Activated CD8-positive, alpha-beta memory T cell treated with anti-CD3 and anti-CD28 coated beads, Interleukin-2, amount 10 ng/mL, durations not matched to agents 7 days and 5 days (primary cell): ENCODE results near the gene KRTAP4-8. TPM values are rescaled to one million over a fixed set of nuclear protein-coding genes. Genes with fewer than 3 reads are reported as not detected.
"Not testable (repeated sequence)": the region's sequence is repeated elsewhere in the genome, so short reads cannot be mapped to it uniquely, and the experiment has no call there.

Source experiments
- ATAC-seq: fragments of 150-1000 bp; cut with Tn5 transposase; one replicate; pipeline ENCODE4 v1.10.0; 2021; ENCODE audit warnings: moderate library complexity
- CTCF ChIA-PET: fragments of 350-600 bp; sonication (Branson Sonifier 250); formaldehyde crosslinking; loops from one replicate; lab custom pipeline; 2021; ENCODE audit warnings: antibody characterized with exemption; lab: Charles Lee
- DNase-seq: peaks from one replicate; pipeline ENCODE4 v3.0.0-alpha.2; 2020
- H3K27ac Mint-ChIP-seq: one replicate; pipeline ENCODE4 v1.8.0; 2021; ENCODE audit warnings: mild to moderate bottlenecking, mixed read lengths
- H3K27me3 Mint-ChIP-seq: one replicate; pipeline ENCODE4 v1.8.0; 2021; ENCODE audit warnings: mixed read lengths
- H3K36me3 Mint-ChIP-seq: one replicate; pipeline ENCODE4 v1.8.0; 2021; ENCODE audit warnings: mild to moderate bottlenecking, mixed read lengths
- H3K4me1 Mint-ChIP-seq: one replicate; pipeline ENCODE4 v1.8.0; 2021; ENCODE audit warnings: mixed read lengths
- H3K4me3 Mint-ChIP-seq: one replicate; pipeline ENCODE4 v1.8.0; 2021; ENCODE audit warnings: mild to moderate bottlenecking, moderate library complexity, mixed read lengths
- H3K9me3 Mint-ChIP-seq: one replicate; pipeline ENCODE4 v1.8.0; 2022; ENCODE audit warnings: low read depth, mixed read lengths
- total RNA-seq, 2 experiments: library from RNA; stranded (reverse); gene quantifications; one replicate each; pipeline ENCODE4 v1.2.3, GENCODE V29; 2021

KRTAP4-8 gene
- not detected for total RNA-seq

DNA sequence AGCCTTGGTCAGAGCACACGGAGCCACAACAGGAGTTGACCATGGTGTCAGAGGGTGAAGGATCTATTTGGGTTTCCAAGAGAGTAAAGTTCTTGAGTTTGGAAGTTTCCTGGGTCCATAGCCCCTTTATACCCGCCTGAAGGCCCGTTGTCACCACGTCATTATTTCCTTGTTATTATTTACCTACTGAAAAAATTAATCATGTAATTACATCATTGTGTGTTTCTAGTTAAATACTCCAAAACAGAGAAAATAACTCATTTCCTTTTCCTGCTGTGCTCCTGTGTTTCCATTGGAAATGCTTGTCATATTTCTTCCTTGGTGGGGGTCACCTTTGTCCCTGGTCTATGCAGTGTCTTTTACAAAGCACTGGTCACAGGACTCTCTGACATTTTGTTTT, at the start of gene KRTAP4-8:
Gene KRTAP4-8 (minus strand): TSS at position 101 of the 400 bp plus-strand sequence. CDS start 58 bp downstream, at position 43.
- Mint-ChIP-seq H3K4me3 (no peak within 1 kb of the TSS), H3K27me3 (peaks cover 23% of the 10 kb centered on the region), H3K36me3 (no peaks in the 10 kb centered on the region), H3K4me1 (no peaks in the 10 kb centered on the region), H3K9me3 (no peaks in the 10 kb centered on the region), H3K27ac (no peak within 1 kb of the TSS)
- no peak for ATAC-seq
- CTCF ChIA-PET: no interaction called here
- DNase-seq: no peak

DNA sequence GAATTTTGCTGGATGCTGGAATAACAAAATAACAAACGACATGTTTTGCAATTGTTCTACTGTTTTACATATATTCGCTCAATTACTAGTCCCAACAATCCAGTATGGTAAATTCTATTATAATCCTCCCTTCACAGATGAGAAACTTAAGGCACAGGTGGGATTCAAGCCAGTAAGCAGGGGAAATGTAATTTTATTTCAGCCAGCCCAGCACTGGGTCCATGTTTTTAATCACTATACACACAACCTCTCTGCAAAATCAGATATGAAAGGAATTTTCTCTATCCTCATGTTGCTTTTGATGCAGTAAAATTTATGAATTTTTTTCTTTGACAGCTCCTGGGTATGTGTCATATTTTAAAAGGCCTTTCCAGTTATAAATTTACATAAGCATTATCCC, 47.3 kb upstream of the KRTAP4-8 start:
- Mint-ChIP-seq H3K36me3 (peaks cover 4% of the 10 kb centered on the region), H3K27me3 (peaks cover 2% of the 10 kb centered on the region), H3K4me3 (no peak overlapping the region), H3K27ac (no peak overlapping the region), H3K4me1 (no peaks in the 10 kb centered on the region), H3K9me3 (peaks cover 13% of the 10 kb centered on the region)
- CTCF ChIA-PET: no interaction called here
- ATAC-seq: no peak
- DNase-seq: no peak

DNA sequence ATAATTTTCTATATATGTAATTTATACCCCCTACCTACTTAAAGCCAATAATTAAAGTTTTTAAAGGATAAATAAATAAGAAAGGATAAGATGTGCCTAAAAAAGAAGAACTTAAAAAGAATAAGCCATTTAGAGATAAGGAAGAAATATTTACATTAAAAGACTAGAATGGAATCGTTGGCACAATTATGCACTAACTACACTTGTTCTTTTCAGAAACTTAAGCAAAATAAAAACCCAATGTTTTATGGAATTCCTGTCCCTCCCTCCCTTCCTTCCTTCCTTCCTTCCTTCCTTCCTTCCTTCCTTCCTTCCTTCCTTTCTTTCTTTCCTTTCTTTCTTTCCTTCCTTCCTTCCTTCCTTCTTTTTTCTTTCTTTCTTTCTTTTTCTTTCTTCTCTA, 46.9 kb upstream of the KRTAP4-8 start:
- Mint-ChIP-seq H3K9me3 (peaks cover 13% of the 10 kb centered on the region), H3K27ac (no peak overlapping the region), H3K27me3 (peaks cover 2% of the 10 kb centered on the region), H3K4me1 (no peaks in the 10 kb centered on the region), H3K4me3 (no peak overlapping the region), H3K36me3 (peaks cover 4% of the 10 kb centered on the region)
- CTCF ChIA-PET: no interaction called here
- no peak for DNase-seq
- no peak for ATAC-seq

DNA sequence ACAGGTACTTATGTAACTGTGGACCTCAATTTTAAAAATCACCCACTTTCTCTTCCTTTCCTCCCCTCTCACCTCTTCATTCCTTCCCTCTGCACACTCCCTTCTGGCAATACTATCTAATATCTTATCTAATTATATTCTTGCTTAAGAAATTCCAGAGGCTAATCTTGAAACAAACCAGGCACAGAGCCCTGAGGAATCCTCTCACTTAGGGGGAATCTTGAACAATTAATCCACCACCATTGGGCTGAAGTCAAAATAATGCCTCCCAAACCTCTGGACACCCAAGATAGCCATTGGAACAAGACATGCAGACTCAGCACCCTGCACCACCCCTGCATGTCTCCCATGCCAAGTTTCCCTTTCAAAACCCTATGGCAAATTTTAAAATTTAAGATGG, 43.4 kb upstream of the KRTAP4-8 start:
- H3K4me1 Mint-ChIP-seq: no peaks in the 10 kb centered on the region
- ATAC-seq: no peak
- H3K27ac Mint-ChIP-seq: no peak overlapping the region
- CTCF ChIA-PET: no interaction called here
- no peak overlapping the region for H3K4me3 Mint-ChIP-seq
- no peak for DNase-seq
- H3K36me3 Mint-ChIP-seq: peaks cover 7% of the 10 kb centered on the region
- peaks cover 4% of the 10 kb centered on the region for H3K27me3 Mint-ChIP-seq
- H3K9me3 Mint-ChIP-seq: peaks cover 19% of the 10 kb centered on the region

DNA sequence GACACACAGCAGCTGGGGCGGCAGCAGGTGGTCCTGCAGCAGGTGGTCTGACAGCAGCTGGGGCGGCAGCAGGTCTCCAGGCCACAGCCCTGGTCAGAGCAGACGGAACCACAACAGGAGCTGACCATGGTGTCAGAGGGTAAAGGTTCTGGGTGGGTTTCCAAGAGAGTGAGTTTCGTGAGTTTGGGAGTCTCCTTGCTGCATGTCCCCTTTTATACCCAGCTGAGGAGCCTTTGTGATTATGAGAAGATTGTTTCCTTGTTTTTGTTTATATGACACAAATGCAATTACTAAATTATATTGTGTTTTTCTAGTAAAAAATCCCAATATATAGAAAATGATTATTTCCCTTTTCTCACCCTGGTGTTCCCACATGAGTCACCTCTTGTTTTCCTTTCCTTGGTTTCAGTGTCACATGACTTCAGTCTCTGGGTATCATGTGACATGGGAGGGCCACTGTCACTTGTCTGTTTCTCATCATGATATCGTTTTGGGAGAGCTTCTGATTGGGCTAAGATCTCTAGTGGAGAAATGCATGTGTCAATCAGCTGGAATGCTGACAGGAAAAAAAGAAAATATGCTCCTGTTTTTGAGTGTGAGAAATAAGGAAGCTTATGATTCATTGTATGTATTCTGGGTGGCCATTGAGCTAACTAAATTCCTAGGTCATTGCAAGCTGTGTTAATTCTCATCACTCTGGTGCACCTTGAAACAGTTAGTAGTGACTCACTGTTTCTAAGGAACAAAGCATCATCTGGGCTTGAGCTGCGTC, 42.6 kb upstream of the KRTAP4-8 start, which contains the start of gene KRTAP4-6:
Gene KRTAP4-6 (minus strand): TSS at position 185 of the 772 bp plus-strand sequence. CDS start 57 bp downstream, at position 128.
- H3K4me1 Mint-ChIP-seq: no peaks in the 10 kb centered on the region
- peaks cover 7% of the 10 kb centered on the region for H3K36me3 Mint-ChIP-seq
- no peak within 1 kb of the TSS for H3K4me3 Mint-ChIP-seq
- ATAC-seq: no peak
- DNase-seq: no peak
- CTCF ChIA-PET: no interaction called here
- no peak within 1 kb of the TSS for H3K27ac Mint-ChIP-seq
- H3K27me3 Mint-ChIP-seq: peaks cover 4% of the 10 kb centered on the region
- peaks cover 19% of the 10 kb centered on the region for H3K9me3 Mint-ChIP-seq

DNA sequence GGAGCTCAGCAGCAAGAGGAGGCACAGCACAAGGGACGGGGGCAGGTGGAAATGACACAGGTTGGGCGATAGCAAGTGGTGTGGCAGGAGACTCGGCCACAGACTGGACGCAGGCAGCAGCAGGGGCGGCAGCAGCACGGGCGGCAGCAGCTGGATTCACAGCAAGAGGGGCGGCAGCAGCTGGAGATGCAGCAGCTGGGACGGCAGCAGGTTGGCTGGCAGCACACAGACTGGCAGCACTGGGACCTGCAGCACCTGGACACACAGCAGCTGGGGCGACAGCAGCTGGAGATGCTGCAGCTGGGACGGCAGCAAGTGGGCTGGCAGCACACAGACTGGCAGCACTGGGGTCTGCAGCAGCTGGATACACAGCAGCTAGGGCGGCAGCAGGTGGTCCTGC, 41.9 kb upstream of the KRTAP4-8 start:
- H3K27ac Mint-ChIP-seq: not testable (repeated sequence)

DNA sequence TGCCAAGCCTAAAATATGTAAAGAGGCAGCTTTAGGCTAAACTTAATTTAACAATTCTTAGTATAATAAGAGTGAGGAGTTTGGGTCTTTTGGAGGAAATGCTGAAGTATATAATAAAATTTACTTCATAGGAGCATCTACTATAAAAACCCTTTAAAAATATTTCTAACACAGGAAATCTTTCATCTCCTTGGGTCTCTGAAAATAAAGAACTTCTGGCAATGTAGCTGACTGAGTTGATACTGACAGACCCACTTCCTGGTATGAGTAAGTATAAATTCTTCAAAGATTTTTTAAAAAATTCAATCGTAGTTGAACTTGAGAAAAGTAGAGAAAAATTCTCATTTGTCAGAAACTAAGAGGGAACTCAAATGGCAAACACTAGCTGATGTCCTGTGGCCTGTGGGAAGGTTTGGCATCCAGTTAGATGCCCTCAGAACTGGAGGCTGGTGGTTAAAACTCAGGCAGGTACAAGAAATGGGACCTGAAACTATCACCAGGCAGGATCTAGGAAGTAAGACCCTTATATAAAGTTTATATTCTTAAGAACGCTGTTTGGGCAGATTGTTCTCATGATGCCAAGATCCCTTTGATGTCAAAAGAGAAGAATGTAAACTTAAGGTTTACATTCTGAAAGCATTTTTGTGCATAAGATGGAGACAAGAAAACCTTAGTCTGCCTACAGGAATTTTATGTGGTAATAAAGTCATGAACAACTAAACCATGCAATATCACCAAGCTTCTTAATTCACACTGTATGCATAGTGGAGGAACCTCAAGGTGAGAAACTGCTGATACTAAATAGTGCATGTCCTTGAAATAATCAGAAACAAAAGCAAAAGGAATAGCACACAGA, 36.2 kb upstream of the KRTAP4-8 start:
- no peak overlapping the region for H3K4me3 Mint-ChIP-seq
- H3K27ac Mint-ChIP-seq: no peak overlapping the region
- H3K27me3 Mint-ChIP-seq: peaks cover 9% of the 10 kb centered on the region
- H3K9me3 Mint-ChIP-seq: peaks cover 3% of the 10 kb centered on the region
- no peaks in the 10 kb centered on the region for H3K36me3 Mint-ChIP-seq
- no peaks in the 10 kb centered on the region for H3K4me1 Mint-ChIP-seq
- no peak for ATAC-seq
- DNase-seq: no peak
- CTCF ChIA-PET: no interaction called here

More for the DNA sequence above, 41.9 kb upstream of the KRTAP4-8 start:
- H3K36me3 Mint-ChIP-seq, ATAC-seq, H3K4me3 Mint-ChIP-seq, H3K4me1 Mint-ChIP-seq, CTCF ChIA-PET, H3K27me3 Mint-ChIP-seq, DNase-seq: not testable (repeated sequence)
- peaks cover 19% of the 10 kb centered on the region for H3K9me3 Mint-ChIP-seq

DNA sequence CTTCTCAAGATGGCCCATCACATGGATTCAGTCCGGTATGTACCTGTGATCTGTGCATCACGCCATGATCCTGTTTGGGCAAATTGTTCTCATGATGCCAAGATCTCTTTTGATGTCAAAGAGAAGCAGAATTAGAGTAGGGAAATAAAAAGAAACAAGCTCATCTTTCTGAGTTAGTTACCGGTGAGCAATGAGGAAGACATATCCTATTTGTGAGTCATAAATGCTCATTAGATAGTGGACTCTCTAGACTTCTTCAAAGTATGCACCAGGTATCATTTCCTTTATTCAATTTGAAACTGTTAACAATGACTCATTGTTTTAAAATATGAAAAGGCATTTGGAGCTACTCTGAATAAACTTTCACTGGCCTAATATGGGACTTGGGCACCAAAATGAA, 34.0 kb upstream of the KRTAP4-8 start:
- Mint-ChIP-seq H3K4me1 (no peaks in the 10 kb centered on the region), H3K27ac (no peak overlapping the region), H3K36me3 (no peaks in the 10 kb centered on the region), H3K9me3 (no peaks in the 10 kb centered on the region), H3K27me3 (peaks cover 11% of the 10 kb centered on the region), H3K4me3 (no peak overlapping the region)
- CTCF ChIA-PET: no interaction called here
- ATAC-seq (no peak), DNase-seq (no peak)

DNA sequence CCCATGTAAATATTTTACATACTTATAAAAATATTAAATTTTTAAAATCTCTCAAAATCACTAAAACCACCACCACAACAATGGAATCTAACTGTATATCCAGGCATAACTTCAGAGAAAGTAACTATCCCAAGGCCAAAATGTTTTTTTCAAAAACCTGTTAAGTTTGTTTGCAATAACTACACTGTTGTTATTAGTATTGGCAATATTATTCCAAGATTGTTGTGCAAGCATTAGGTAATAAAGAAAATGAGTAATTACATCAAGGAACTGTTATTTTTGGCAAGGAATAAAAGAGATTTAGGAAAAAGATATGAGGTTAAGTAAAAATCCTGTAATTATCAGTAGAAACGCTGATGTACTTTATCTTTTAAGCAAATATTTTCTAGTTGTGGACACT, 29.4 kb upstream of the KRTAP4-8 start:
- Mint-ChIP-seq H3K36me3 (no peaks in the 10 kb centered on the region), H3K4me3 (no peak overlapping the region), H3K27me3 (peaks cover 15% of the 10 kb centered on the region), H3K4me1 (peaks cover 5% of the 10 kb centered on the region), H3K27ac (no peak overlapping the region), H3K9me3 (peaks cover 2% of the 10 kb centered on the region)
- CTCF ChIA-PET: no interaction called here
- DNase-seq: no peak
- no peak for ATAC-seq

DNA sequence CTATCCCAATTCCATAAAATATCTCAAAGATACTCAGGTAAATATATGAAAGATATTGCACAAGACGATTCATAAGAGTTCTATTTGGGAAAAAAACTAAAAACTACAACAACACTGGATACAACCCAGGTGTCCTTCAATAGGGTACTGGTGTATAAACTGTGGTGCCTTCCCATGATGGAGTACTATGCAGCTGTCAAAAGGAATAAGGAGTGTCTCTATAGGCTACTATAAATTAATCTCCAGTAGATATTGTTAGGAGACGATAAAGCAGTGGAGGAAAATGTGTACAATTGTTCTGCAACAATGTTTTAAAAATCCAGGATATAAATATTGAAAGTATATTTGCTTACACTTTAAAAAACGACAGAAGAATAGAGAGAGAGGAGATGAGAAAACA, 28.5 kb upstream of the KRTAP4-8 start:
- Mint-ChIP-seq H3K36me3 (no peaks in the 10 kb centered on the region), H3K4me3 (no peak overlapping the region), H3K27me3 (peaks cover 18% of the 10 kb centered on the region), H3K9me3 (peaks cover 2% of the 10 kb centered on the region), H3K27ac (no peak overlapping the region), H3K4me1 (peaks cover 5% of the 10 kb centered on the region)
- ATAC-seq (no peak), DNase-seq (no peak)
- CTCF ChIA-PET: no interaction called here

DNA sequence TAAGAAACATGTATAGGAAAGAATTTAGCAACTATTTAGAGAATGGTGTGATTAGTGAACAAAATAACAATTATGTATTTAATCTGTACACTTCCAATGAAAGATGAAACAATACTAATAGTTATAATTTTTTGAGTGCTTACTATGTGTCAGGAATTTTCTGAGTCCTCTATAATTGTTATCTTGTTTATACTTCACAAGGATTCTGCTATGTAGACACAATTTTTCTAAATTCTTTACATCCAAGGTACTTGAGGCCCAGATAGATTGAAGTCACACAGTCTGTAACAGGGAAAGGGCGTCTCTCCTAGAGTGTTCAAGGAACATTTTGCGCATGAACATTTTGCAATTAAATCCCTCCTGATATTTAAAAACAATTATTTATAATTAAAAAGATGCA, 27.1 kb upstream of the KRTAP4-8 start:
- H3K4me3 Mint-ChIP-seq: no peak overlapping the region

DNA sequence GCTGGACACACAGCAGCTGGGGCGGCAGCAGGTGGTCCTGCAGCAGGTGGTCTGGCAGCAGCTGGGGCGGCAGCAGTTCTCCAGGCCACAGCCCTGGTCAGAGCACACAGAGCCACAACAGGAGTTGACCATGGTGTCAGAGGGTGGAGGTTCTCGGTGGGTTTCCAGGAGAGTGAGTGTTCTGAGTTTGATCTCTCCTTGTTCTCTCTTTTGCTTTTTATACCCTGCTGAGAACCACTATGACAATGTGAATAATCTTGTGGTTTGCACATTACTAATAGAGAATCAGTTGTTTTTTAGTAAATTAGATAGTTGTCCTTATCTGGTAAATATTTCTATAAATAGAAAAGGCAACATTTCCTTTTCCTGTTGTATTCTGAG, 26.0 kb upstream of the KRTAP4-8 start, which contains the start of gene KRTAP4-12:
Gene KRTAP4-12 (minus strand): TSS at position 192 of the 381 bp plus-strand sequence. CDS start 60 bp downstream, at position 132.
- H3K9me3 Mint-ChIP-seq, ATAC-seq, H3K36me3 Mint-ChIP-seq, H3K27ac Mint-ChIP-seq, CTCF ChIA-PET, H3K4me3 Mint-ChIP-seq, DNase-seq: not testable (repeated sequence)
- H3K4me1 Mint-ChIP-seq: peaks cover 11% of the 10 kb centered on the region
- peaks cover 15% of the 10 kb centered on the region for H3K27me3 Mint-ChIP-seq

More for the DNA sequence above, 27.1 kb upstream of the KRTAP4-8 start:
- DNase-seq (no peak), ATAC-seq (no peak)
- CTCF ChIA-PET: no interaction called here
- H3K27ac Mint-ChIP-seq: no peak overlapping the region
- H3K36me3 Mint-ChIP-seq: no peaks in the 10 kb centered on the region
- peaks cover 10% of the 10 kb centered on the region for H3K4me1 Mint-ChIP-seq
- H3K27me3 Mint-ChIP-seq: peaks cover 18% of the 10 kb centered on the region
- peaks cover 2% of the 10 kb centered on the region for H3K9me3 Mint-ChIP-seq

DNA sequence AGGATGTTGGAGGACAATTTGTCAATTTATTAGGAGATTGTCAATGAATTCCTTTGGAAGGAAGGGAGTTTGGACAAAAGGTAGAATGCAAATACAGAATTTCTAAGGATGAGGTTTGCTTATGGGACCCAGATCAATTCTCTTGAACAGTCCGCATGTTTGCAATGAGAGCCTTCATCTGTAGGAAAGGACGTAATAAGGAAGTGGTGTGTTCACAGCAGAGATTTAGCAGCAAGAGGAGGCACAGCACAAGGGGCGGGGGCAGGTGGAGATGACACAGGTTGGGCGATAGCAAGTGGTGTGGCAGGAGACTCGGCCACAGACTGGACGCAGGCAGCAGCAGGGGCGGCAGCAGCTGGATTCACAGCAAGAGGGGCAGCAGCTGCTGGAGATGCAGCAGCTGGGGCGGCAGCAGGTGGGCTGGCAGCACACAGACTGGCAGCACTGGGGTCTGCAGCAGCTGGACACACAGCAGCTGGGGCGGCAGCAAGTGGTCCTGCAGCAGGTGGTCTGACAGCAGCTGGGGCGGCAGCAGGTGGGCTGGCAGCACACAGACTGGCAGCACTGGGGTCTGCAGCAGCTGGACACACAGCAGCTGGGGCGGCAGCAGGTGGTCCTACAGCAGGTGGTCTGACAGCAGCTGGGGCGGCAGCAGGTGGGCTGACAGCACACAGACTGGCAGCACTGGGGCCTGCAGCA, 25.5 kb upstream of the KRTAP4-8 start:
- H3K4me3 Mint-ChIP-seq, H3K27ac Mint-ChIP-seq, ATAC-seq, H3K9me3 Mint-ChIP-seq, DNase-seq, H3K36me3 Mint-ChIP-seq, CTCF ChIA-PET: not testable (repeated sequence)
- Mint-ChIP-seq H3K27me3 (peaks cover 15% of the 10 kb centered on the region), H3K4me1 (peaks cover 11% of the 10 kb centered on the region)
